Measurements from ENCODE around the gene INPP4B. TPM values are rescaled to one million over a fixed set of nuclear protein-coding genes. Genes with fewer than 3 reads are reported as not detected.

The INPP4B gene
- total RNA-seq, 2 donors from 2014 or later, result 8.2 to 16.6 TPM

DNA sequence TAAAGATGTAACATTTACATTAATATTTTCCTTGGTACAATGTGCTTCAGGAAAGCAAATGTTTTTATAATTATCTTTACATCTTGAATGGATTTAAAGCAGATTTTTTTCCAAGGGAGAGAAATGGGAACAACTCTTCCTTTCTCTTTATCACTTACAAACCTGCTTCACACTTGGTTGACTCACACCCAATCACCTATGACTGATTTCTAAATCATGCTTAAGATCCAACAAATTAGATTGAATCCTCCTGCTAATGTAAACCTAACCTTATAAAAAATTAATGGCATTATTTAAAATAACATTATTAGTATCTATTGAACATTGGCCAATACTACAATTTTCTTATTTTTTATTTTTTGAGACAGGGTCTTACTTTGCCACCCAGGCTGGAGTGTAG lies 127.1 kb downstream of the INPP4B start:
- Histone ChIP-seq H3K27me3 (no peaks in the 10 kb centered on the region), H3K4me3 (no peak overlapping the region), H3K9me3 (no peaks in the 10 kb centered on the region), H3K36me3 (replicated peaks in 1 of 2; ENCODE audit: insufficient read depth in 1 of 2, low read depth in 2 of 2) (no peaks in the 10 kb centered on the region), H3K4me1 (peaks cover 7% of the 10 kb centered on the region), H3K27ac (no peak overlapping the region)
- intact Hi-C loops (cut with DNase I), result no loop called here
- TF ChIP-seq, protein P1, sequence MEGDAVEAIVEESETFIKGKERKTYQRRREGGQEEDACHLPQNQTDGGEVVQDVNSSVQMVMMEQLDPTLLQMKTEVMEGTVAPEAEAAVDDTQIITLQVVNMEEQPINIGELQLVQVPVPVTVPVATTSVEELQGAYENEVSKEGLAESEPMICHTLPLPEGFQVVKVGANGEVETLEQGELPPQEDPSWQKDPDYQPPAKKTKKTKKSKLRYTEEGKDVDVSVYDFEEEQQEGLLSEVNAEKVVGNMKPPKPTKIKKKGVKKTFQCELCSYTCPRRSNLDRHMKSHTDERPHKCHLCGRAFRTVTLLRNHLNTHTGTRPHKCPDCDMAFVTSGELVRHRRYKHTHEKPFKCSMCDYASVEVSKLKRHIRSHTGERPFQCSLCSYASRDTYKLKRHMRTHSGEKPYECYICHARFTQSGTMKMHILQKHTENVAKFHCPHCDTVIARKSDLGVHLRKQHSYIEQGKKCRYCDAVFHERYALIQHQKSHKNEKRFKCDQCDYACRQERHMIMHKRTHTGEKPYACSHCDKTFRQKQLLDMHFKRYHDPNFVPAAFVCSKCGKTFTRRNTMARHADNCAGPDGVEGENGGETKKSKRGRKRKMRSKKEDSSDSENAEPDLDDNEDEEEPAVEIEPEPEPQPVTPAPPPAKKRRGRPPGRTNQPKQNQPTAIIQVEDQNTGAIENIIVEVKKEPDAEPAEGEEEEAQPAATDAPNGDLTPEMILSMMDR (IDR thresholded peaks at IDR 0.05), result no peak
- no peak for TF ChIP-seq POLR2A (IDR thresholded peaks at IDR 0.05)
- DNase-seq, result no peak
- no peak for ATAC-seq

DNA sequence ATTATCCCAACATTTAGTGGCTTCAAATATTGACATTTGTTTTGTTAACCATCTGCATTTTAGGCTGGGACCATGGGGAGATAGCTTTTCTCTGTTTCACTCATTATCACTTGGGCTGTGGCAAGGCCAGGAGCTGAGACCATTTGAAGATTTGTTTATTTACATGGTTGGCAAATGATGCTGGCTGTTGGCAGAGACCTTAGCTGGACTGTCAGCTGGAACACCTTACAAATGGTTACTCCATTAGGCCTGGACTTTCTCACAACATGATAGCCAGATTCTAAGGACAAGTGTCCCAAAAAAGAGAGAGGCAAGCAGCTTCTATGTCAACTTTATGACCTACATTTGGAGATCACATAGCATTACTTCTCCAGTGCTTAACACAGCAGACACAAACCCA lies 130.4 kb downstream of the INPP4B start:
- intact Hi-C loops (cut with DNase I), result no loop called here
- ATAC-seq (no peak), DNase-seq (no peak)
- no peaks in the 10 kb centered on the region for H3K36me3 ChIP-seq (replicated peaks in 1 of 2; ENCODE audit: insufficient read depth in 1 of 2, low read depth in 2 of 2)
- TF ChIP-seq, protein P1 (IDR thresholded peaks at IDR 0.05), result no peak
- no peak for TF ChIP-seq POLR2A (IDR thresholded peaks at IDR 0.05)
- no peaks in the 10 kb centered on the region for H3K9me3 ChIP-seq
- H3K4me1 ChIP-seq, result peaks cover 7% of the 10 kb centered on the region
- H3K27ac ChIP-seq, result no peak overlapping the region
- no peak overlapping the region for H3K4me3 ChIP-seq
- no peaks in the 10 kb centered on the region for H3K27me3 ChIP-seq

DNA sequence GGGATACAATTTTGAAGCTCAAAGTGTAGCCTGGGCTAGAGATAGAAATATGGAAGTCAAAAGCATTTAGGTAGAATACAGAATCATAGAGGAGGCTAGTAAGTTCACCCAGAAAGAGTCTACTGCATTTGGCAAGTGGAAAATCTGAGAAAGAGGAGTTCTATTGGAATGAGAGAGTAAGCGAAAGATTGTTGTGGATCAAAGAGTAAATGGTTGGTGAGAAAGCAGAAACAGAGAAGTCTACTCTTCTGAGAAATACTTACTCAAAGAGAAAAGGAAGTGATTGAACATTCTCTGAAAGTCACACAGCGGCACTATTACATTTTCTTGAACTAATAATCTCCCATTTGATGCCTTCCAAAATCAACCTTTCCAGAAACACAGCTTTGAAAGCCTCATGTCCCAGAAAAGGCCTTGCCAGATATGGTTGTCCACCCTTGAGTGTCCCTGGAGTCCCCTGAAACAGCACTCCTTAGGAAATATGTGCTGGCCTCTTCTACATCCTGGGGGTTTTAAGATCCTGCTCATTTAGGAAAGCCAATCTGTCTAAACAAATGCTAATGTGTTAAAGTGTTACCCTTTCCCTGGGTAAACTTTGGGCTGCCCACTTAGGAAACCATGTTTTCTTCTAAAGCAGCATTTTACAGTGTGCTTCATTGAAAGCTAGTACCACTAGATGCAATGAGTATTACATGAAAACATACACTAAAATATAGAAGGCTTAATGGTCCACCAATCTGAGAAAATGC lies 132.6 kb downstream of the INPP4B start:
- 92 to 96% methylated on average over 2 of the region's 2 CpGs for WGBS, 2 donors
- H3K36me3 ChIP-seq (replicated peaks in 1 of 2; ENCODE audit: insufficient read depth in 1 of 2, low read depth in 2 of 2), result no peaks in the 10 kb centered on the region
- peaks cover 7% of the 10 kb centered on the region for H3K4me1 ChIP-seq
- no peaks in the 10 kb centered on the region for H3K27me3 ChIP-seq
- ATAC-seq, result no peak
- intact Hi-C loops (cut with DNase I), result no loop called here
- DNase-seq, result no peak
- H3K9me3 ChIP-seq, result no peaks in the 10 kb centered on the region
- H3K27ac ChIP-seq, result no peak overlapping the region
- no peak overlapping the region for H3K4me3 ChIP-seq
- TF ChIP-seq, protein P1 (IDR thresholded peaks at IDR 0.05), result no peak
- no peak for TF ChIP-seq POLR2A (IDR thresholded peaks at IDR 0.05)

DNA sequence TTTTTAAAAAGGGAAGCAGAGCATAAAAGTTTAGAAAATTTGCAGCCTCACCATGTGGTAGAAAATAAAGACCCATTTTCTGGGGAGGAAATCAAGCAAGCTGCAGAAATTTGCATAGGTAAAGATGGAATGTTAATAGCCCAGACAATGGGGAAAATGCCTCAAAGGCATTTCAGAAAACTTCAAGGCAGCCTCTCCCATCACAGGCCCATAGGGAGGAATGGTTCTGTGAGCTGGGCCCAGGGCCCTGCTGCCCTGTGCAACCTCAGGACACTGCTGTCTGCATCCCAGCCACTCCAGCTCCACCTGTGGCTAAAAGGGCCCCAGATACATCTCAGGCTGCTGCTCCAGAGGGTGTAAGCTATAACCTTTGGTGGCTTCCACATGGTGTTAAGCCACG lies 137.9 kb downstream of the INPP4B start:
- DNase-seq (no peak), ATAC-seq (no peak)
- Histone ChIP-seq H3K9me3 (no peaks in the 10 kb centered on the region), H3K4me3 (no peak overlapping the region), H3K36me3 (replicated peaks in 1 of 2; ENCODE audit: insufficient read depth in 1 of 2, low read depth in 2 of 2) (no peaks in the 10 kb centered on the region), H3K27ac (no peak overlapping the region), H3K27me3 (no peaks in the 10 kb centered on the region), H3K4me1 (no peaks in the 10 kb centered on the region)
- WGBS, 2 donors, result 80% methylated on average over 1 of the region's 1 CpG; no CpG with 5 or more reads in 1 of the 2 donors
- TF ChIP-seq POLR2A (IDR thresholded peaks at IDR 0.05), result no peak
- TF ChIP-seq, protein P1 (IDR thresholded peaks at IDR 0.05), result no peak
- intact Hi-C loops (cut with DNase I), result no loop called here

DNA sequence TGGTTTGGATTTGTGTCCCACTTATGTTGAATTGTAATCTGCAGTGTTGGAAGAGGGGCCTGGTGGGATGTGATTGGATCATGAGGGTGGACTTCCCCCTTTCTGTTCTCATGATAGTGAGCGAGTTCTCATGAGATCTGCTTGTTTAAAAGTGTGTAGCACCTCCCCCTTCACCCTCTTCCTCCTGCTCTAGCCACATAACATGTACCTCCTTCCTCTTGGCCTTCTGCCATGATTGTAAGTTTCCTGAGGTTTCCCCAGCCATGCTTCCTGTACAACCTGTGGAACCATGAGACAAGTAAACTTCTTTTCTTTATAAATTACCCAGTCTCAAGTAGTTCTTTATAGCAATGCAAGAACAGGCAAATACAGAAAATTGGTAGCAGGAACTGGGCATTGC lies 138.7 kb downstream of the INPP4B start:
- H3K27ac ChIP-seq, result no peak overlapping the region
- no peaks in the 10 kb centered on the region for H3K4me1 ChIP-seq
- DNase-seq, result no peak
- intact Hi-C loops (cut with DNase I), result no loop called here
- WGBS, 2 donors, result 71 to 77% methylated on average over 1 of the region's 1 CpG
- H3K36me3 ChIP-seq (replicated peaks in 1 of 2; ENCODE audit: insufficient read depth in 1 of 2, low read depth in 2 of 2), result no peaks in the 10 kb centered on the region
- H3K9me3 ChIP-seq, result no peaks in the 10 kb centered on the region
- H3K27me3 ChIP-seq, result no peaks in the 10 kb centered on the region
- ATAC-seq, result no peak
- no peak overlapping the region for H3K4me3 ChIP-seq
- TF ChIP-seq, protein P1 (IDR thresholded peaks at IDR 0.05), result no peak
- no peak for TF ChIP-seq POLR2A (IDR thresholded peaks at IDR 0.05)

Data from body of pancreas (tissue), 4 donors.